Left lung (tissue), 10 donors: ENCODE data around the gene VPS37C. TPM values are rescaled to one million over a fixed set of nuclear protein-coding genes. Genes with fewer than 3 reads are reported as not detected.

Experiments
- ATAC-seq: fragments of 200-7000 bp; cut with Tn5 transposase; one replicate; pipeline ENCODE4 v1.9.1; 2020; ENCODE audit warnings: moderate library complexity
- DNase-seq, 4 donors: peaks; one replicate each; pipeline ENCODE4 v3.0.0-alpha.2; 2013 to 2020
- H3K27ac ChIP-seq, 2 donors: fragments of 200-600 bp; sonication (generic) in 1 of 2; one replicate each; pipeline versions ENCODE4 v1.5.0 to v1.8.0; 2020 to 2021
- H3K27me3 ChIP-seq, 2 donors: fragments of 200-600 bp; sonication (generic) in 1 of 2; one replicate each; pipeline versions ENCODE4 v1.5.0 to v1.8.0; 2020 to 2021
- H3K36me3 ChIP-seq, 2 donors: fragments of 200-600 bp; sonication (generic) in 1 of 2; one replicate each; pipeline versions ENCODE4 v1.5.0 to v1.8.0; 2020 to 2021
- H3K4me1 ChIP-seq, 2 donors: fragments of 200-600 bp; one replicate each; pipeline ENCODE4 v1.8.0; 2021
- H3K4me3 ChIP-seq, 2 donors: fragments of 200-600 bp; sonication (generic) in 1 of 2; one replicate each; pipeline versions ENCODE4 v1.5.0 to v1.8.0; 2020 to 2021; ENCODE audit warnings: mild to moderate bottlenecking in 1 of 2
- H3K9me3 ChIP-seq, 2 donors: fragments of 200-600 bp; sonication (generic) in 1 of 2; one replicate each; pipeline versions ENCODE4 v1.5.0 to v1.8.0; 2020 to 2021
- intact Hi-C, 2 donors: fragments of 100-400 bp; cut with DNase I; formaldehyde crosslinking; loops; one replicate each; pipeline versions ENCODE4 v1.11.2 to v1.14.2; 2022
- polyA plus RNA-seq, 6 donors: library from polyadenylated mRNA; unstranded; fragments of 120-200 nt; gene quantifications; one replicate each; pipeline ENCODE4 v1.2.1, GENCODE V29; 2013; ENCODE audit not compliant: insufficient read length in 6 of 6
- total RNA-seq, 2 donors: library from RNA; stranded (reverse); fragmentation: NEBNext Ultra II Directional; extraction: Animal tissue kit (Norgen Biotek cat#: 25700); gene quantifications; one replicate each; pipeline ENCODE4 v1.2.1, GENCODE V29; 2021
- TF ChIP-seq, protein P1 (sequence below), 2 donors: fragments of 200-600 bp; sonication (generic) in 1 of 2; IDR thresholded peaks; one replicate each; pipeline versions ENCODE4 v1.5.0 to v1.8.0; 2021; ENCODE audit warnings: antibody characterized with exemption in 2 of 2
- donor health status: DM: no; HTN: yes; CAD: no.
- donor health status: DM: no; HTN: no; CAD: no.

VPS37C gene
- total and polyA plus RNA-seq, 8 donors = 14.7 to 30.8 (median 17.7) TPM

GRCh38 chr11:61201476-61201875 is 40.2 kb upstream of the VPS37C start:
- intact Hi-C loops = no loop called here

GRCh38 chr11:61198948-61199523 is 37.8 kb upstream of the VPS37C start:
- no peaks in the 10 kb centered on the region for H3K36me3 ChIP-seq
- intact Hi-C loops = no loop called here
- no peak overlapping the region for H3K27ac ChIP-seq
- TF ChIP-seq, protein P1, sequence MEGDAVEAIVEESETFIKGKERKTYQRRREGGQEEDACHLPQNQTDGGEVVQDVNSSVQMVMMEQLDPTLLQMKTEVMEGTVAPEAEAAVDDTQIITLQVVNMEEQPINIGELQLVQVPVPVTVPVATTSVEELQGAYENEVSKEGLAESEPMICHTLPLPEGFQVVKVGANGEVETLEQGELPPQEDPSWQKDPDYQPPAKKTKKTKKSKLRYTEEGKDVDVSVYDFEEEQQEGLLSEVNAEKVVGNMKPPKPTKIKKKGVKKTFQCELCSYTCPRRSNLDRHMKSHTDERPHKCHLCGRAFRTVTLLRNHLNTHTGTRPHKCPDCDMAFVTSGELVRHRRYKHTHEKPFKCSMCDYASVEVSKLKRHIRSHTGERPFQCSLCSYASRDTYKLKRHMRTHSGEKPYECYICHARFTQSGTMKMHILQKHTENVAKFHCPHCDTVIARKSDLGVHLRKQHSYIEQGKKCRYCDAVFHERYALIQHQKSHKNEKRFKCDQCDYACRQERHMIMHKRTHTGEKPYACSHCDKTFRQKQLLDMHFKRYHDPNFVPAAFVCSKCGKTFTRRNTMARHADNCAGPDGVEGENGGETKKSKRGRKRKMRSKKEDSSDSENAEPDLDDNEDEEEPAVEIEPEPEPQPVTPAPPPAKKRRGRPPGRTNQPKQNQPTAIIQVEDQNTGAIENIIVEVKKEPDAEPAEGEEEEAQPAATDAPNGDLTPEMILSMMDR (IDR thresholded peaks at IDR 0.05) = no peak
- DNase-seq = no peak
- H3K4me1 ChIP-seq = no peaks in the 10 kb centered on the region
- H3K27me3 ChIP-seq = peaks cover 0 to 33% of the 10 kb centered on the region in 2 donors
- no peak overlapping the region for H3K4me3 ChIP-seq
- H3K9me3 ChIP-seq = peaks cover 0 to 6% of the 10 kb centered on the region in 2 donors
- ATAC-seq = no peak

More at GRCh38 chr11:61201476-61201875, 40.2 kb upstream of the VPS37C start:
- TF ChIP-seq, protein P1 (IDR thresholded peaks at IDR 0.05) = no peak
- DNase-seq = no peak
- Histone ChIP-seq H3K36me3 (no peaks in the 10 kb centered on the region), H3K9me3 (peaks cover 0 to 6% of the 10 kb centered on the region in 2 donors), H3K4me3 (no peak overlapping the region), H3K27ac (no peak overlapping the region), H3K4me1 (peaks cover 0 to 3% of the 10 kb centered on the region in 2 donors), H3K27me3 (peaks cover 0 to 25% of the 10 kb centered on the region in 2 donors)
- ATAC-seq = no peak

GRCh38 chr11:61198361-61198760 is 37.1 kb upstream of the VPS37C start:
- peaks cover 0 to 38% of the 10 kb centered on the region in 2 donors for H3K27me3 ChIP-seq
- H3K27ac ChIP-seq = no peak overlapping the region
- no peaks in the 10 kb centered on the region for H3K36me3 ChIP-seq
- H3K9me3 ChIP-seq = peaks cover 0 to 6% of the 10 kb centered on the region in 2 donors
- DNase-seq = peak in 1 of 4 donors; percentile 16
- no peak for ATAC-seq
- intact Hi-C loops = no loop called here
- H3K4me1 ChIP-seq = no peaks in the 10 kb centered on the region
- no peak overlapping the region for H3K4me3 ChIP-seq
- TF ChIP-seq, protein P1 (IDR thresholded peaks at IDR 0.05) = no peak

DNA sequence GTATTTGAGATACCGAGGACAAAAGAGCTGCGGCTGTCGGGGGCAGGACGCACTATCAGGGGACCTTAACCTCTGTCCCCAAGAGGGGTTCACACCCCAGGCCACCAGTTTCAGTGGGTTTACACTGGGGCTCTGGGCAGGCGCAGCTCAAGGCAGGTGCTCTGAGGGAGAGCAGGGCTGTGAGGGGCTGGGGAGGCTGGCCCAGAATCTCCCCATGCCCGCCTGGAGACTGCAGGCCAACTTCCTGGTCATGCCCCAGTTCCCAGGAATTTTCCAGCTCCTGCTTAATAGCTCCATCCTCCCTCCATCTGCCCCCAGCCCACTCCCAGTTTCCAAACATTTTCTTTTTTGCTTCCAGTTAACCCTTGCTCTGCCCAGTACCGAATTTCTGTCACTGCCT is 34.5 kb upstream of the VPS37C start:
- ATAC-seq (no peak), DNase-seq (peak in 1 of 4 donors; percentile 44)
- no peak overlapping the region for H3K27ac ChIP-seq
- no peaks in the 10 kb centered on the region for H3K36me3 ChIP-seq
- H3K27me3 ChIP-seq = peaks cover 0 to 49% of the 10 kb centered on the region in 2 donors
- no peaks in the 10 kb centered on the region for H3K4me1 ChIP-seq
- H3K4me3 ChIP-seq = no peak overlapping the region
- intact Hi-C loops = no loop called here
- TF ChIP-seq, protein P1 (IDR thresholded peaks at IDR 0.05) = no peak
- peaks cover 0 to 6% of the 10 kb centered on the region in 2 donors for H3K9me3 ChIP-seq

DNA sequence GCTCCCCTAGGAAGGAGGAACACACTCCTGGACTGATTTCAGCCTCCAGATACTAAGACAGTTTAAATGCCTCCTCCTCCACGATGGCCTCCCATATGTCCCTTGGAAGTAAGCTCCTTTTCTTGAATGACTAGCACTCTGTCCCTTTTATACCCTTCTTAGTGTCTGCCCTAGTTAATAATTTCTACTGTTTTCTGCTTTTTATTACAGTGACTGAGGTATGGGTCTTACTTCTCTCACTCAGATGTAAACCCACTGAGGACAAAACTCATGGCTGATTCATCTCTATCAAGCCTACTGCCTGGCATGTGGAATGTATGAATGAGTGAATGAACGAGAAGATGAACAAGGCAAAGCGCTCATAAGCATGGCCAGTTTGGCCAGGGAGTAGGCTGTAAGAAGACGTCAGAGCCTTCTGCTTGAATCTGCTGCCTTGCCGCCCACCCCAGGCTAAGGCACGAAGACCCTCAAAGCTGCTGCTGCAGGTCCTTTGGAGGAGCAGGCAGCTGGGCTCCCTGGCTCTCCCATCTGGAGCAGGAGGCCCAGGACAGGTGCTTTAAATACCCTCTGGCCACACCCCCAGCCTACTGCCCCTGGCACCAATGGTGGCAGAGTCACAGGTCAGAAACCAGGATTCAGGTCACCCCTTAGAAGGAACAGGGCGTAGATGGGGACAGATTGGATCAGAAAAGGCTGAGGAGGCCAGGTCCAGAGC is 33.9 kb upstream of the VPS37C start:
- TF ChIP-seq, protein P1 (IDR thresholded peaks at IDR 0.05) = no peak
- H3K36me3 ChIP-seq = no peaks in the 10 kb centered on the region
- no peak for ATAC-seq
- H3K4me3 ChIP-seq = no peak overlapping the region
- no peak overlapping the region for H3K27ac ChIP-seq
- H3K4me1 ChIP-seq = no peaks in the 10 kb centered on the region
- DNase-seq = peak in 1 of 4 donors; percentile 19
- peaks cover 0 to 6% of the 10 kb centered on the region in 2 donors for H3K9me3 ChIP-seq
- H3K27me3 ChIP-seq = peaks cover 0 to 51% of the 10 kb centered on the region in 2 donors
- intact Hi-C loops = no loop called here
